PFSK-1 (cell line): ENCODE results near the gene TUFM. TPM values are rescaled to one million over a fixed set of nuclear protein-coding genes. Genes with fewer than 3 reads are reported as not detected.

Experiments
- FOXP2 ChIP-seq: optimal IDR thresholded peaks from 2 replicates; pipeline ENCODE3; 2011; ENCODE audit warnings: borderline replicate concordance, control low read depth, inconsistent platforms; ENCODE audit not compliant: insufficient read depth; ENCODE audit errors: extremely low read length, extremely low read depth
- POLR2AphosphoS5 ChIP-seq: IDR thresholded peaks from 2 replicates; pipeline ENCODE4 v1.6.1; 2012; ENCODE audit warnings: low read depth, mild to moderate bottlenecking, control low read depth, low read length, moderate library complexity
- SIN3A ChIP-seq: IDR thresholded peaks from 2 replicates; pipeline ENCODE4 v1.6.1; 2012; ENCODE audit warnings: mild to moderate bottlenecking, low read length, moderate library complexity, borderline replicate concordance; ENCODE audit not compliant: insufficient read depth
- TAF1 ChIP-seq: IDR thresholded peaks from 2 replicates; pipeline ENCODE4 v1.6.1; 2012; ENCODE audit warnings: low read length, control low read depth, borderline replicate concordance; ENCODE audit not compliant: insufficient read depth
- polyA plus RNA-seq: library from polyadenylated mRNA; unstranded; fragments of >200 nt; gene quantifications from one replicate; pipeline ENCODE4 v1.2.1, GENCODE V29; 2012; ENCODE audit warnings: low read depth, missing spikeins; ENCODE audit not compliant: insufficient read length
- TF ChIP-seq, protein P1 (sequence below), 2 experiments: IDR thresholded peaks; 2 replicates each; pipeline versions ENCODE4 v1.6.1 to v1.8.0; 2011 to 2012; ENCODE audit warnings: low read depth in 2 of 2, low read length in 2 of 2, control low read depth in 1 of 2, inconsistent platforms in 1 of 2, mild to moderate bottlenecking in 1 of 2, moderate library complexity in 1 of 2; ENCODE audit not compliant: insufficient read depth in 1 of 2

Gene TUFM
- 326 TPM for polyA plus RNA-seq

DNA sequence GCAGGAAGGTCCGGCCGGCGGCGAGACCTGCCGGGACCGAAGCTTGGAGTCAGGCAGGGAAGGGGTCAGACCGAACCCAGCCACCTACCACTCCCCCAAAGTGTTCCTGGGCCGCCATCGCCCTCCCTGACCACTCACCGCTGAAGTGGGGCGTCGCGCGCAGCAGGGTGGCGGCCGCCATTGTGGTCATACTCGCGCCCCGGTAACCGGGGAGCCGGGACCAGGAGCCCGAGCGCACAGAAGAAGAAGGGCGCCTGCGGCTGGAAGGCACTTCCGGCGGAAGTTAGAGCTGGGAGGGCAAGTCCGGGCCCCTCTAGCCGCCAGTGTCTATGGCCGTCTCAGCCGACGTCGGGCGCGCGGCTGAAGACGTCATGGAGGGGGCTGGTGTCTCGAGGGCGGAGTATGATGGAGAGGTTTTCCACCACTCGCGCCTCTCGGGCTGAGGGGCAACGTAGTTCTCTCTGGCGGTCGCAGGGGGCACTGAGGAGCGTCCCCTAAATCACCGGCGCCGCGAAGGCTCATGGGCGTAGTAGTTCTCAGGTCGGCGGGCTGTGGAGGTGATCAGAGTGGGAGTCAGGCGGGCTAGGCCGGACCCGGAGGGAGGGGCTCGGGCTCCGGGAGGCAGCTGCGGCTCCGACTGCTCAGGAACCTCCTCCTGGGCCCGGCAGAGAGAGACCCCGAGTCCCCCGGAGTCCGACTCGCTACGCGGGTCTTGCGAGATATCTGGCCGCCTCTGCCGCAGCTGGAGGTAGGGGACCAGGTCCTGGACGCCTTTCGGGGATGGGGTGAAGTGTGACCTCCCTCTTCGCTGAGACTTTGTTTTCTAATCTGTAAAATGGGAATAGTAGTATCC lies at the start of gene TUFM:
Gene TUFM (minus strand): TSS at position 269 of the 853 bp plus-strand sequence. CDS start 79 bp downstream, at position 190.
- TF ChIP-seq, protein P1, sequence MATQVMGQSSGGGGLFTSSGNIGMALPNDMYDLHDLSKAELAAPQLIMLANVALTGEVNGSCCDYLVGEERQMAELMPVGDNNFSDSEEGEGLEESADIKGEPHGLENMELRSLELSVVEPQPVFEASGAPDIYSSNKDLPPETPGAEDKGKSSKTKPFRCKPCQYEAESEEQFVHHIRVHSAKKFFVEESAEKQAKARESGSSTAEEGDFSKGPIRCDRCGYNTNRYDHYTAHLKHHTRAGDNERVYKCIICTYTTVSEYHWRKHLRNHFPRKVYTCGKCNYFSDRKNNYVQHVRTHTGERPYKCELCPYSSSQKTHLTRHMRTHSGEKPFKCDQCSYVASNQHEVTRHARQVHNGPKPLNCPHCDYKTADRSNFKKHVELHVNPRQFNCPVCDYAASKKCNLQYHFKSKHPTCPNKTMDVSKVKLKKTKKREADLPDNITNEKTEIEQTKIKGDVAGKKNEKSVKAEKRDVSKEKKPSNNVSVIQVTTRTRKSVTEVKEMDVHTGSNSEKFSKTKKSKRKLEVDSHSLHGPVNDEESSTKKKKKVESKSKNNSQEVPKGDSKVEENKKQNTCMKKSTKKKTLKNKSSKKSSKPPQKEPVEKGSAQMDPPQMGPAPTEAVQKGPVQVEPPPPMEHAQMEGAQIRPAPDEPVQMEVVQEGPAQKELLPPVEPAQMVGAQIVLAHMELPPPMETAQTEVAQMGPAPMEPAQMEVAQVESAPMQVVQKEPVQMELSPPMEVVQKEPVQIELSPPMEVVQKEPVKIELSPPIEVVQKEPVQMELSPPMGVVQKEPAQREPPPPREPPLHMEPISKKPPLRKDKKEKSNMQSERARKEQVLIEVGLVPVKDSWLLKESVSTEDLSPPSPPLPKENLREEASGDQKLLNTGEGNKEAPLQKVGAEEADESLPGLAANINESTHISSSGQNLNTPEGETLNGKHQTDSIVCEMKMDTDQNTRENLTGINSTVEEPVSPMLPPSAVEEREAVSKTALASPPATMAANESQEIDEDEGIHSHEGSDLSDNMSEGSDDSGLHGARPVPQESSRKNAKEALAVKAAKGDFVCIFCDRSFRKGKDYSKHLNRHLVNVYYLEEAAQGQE (IDR thresholded peaks at IDR 0.05; ENCODE audit: insufficient read depth in 1 of 2, low read depth in 2 of 2, low read length in 2 of 2), result no peak
- TF ChIP-seq FOXP2 (peak; percentile 34), POLR2AphosphoS5 (peak; percentile 77), TAF1 (peak; percentile 63), SIN3A (no peak)

DNA sequence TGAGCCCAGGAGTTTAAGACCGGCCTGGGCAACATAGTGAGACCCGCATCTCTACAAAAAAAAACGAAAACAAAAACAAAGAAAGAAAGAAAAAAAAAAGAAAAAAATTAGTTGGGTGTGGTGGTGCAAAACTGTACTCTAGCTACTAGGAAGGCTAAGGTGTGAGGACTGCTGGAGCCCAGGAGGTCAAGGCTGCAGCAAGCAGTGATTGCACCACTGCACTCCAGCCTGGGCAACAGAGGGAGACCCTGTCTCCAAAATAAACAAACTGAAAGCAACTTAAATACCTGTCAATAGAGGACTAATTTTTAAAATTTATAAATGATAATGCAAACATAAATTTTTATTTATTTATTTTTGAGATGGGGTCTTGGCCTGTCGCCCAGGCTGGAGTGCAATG lies 49.5 kb upstream of the TUFM start:
- TF ChIP-seq FOXP2 (no peak), TAF1 (no peak), POLR2AphosphoS5 (no peak), SIN3A (no peak)
- TF ChIP-seq, protein P1 (IDR thresholded peaks at IDR 0.05; ENCODE audit: insufficient read depth in 1 of 2, low read depth in 2 of 2, low read length in 2 of 2), result no peak

- TF ChIP-seq FOXP2, result no peak
Observed at GRCh38 chr16:28893291-28893690, 47.1 kb upstream of the TUFM start.

DNA sequence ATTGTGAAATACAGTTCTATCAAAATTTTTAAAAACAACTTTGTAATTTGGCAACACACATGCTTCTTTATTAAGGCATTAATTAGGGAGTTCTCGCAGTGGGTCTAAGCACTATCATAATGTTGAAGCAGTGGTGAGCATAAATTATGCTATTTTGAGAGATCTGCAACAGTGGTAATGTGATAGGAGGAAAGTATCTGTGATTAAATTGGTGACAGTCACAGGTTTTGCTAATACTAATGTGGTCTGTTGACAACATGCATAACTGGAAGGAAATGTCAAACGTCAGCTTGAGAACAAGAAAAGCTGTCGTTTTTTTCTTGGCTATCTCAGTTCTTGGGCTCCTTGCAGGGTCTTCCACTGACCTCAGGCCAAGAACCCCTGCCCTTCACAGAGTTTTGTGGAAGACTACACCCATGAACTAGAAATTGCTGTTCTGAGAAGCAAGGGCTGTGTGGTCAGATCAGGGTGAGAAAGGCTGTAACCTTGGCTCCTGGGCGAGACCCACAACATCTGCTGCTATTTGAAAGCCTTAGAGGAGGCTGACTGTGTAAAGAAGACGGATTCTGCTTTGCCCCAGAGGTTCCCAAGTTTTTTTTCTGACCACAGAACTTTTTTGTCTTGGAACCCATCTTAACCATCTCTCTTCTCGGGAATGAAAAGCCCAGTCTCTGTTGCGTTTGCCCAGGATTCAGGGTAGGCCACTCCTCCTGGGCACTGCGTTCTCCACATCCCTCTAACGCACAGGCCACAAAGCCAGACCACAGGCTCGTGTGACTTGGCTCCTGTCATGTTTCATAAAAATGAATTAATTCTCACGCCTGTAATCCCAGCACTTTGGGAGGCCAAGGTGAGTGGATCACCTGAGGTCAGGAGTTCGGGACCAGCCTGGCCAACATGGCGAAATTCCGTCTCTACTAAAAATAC lies 46.1 kb upstream of the TUFM start:
- TF ChIP-seq, protein P1 (IDR thresholded peaks at IDR 0.05; ENCODE audit: insufficient read depth in 1 of 2, low read depth in 2 of 2, low read length in 2 of 2), result no peak
- no peak for TF ChIP-seq FOXP2
- no peak for TF ChIP-seq TAF1
- TF ChIP-seq POLR2AphosphoS5, result no peak
- TF ChIP-seq SIN3A, result no peak

DNA sequence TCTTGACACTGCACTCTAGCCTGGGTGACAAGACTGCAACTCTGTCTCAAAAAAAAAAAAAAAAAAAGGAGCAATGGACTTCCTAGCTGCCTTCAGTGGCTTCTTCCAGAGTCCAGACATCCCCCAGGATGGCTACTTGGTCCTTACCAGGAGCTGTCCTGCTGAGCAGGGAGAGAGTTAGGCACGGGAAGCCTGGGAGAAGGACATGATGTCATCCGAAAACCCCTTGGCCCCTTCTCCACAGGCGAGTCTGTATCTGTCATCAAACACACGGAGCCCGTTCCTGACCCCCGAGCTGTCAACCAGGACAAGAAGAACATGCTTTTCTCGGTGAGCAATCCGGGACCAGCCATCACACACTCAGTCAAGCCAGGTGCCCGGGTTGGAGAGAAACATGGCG lies 40.8 kb upstream of the TUFM start:
- TF ChIP-seq POLR2AphosphoS5, result no peak
